ENCODE data around the gene TMEM254.
"Not testable (repeated sequence)": the region's sequence is repeated elsewhere in the genome, so short reads cannot be mapped to it uniquely, and the experiment has no call there.

The TMEM254 gene

GRCh38 chr10:80133687-80134086 lies 55.2 kb downstream of the TMEM254 start:
- not testable (repeated sequence) for DNase-seq (ENCODE audit: low read depth)

- no peak for DNase-seq (ENCODE audit: low read depth)
Observed at GRCh38 chr10:80136134-80136571, 57.7 kb downstream of the TMEM254 start.

GRCh38 chr10:80137031-80137862 lies 58.8 kb downstream of the TMEM254 start:
- no peak for DNase-seq (ENCODE audit: low read depth)

- no peak for DNase-seq (ENCODE audit: low read depth)
Observed at GRCh38 chr10:80137920-80138319, 59.5 kb downstream of the TMEM254 start.

- no peak for DNase-seq (ENCODE audit: low read depth)
Observed at GRCh38 chr10:80139265-80139664, 60.8 kb downstream of the TMEM254 start.

GRCh38 chr10:80140251-80140650 lies 61.8 kb downstream of the TMEM254 start:
- DNase-seq (ENCODE audit: low read depth): no peak

- no peak for DNase-seq (ENCODE audit: low read depth)
Observed at GRCh38 chr10:80141696-80142460, 63.4 kb downstream of the TMEM254 start.

Data from non-pigmented ciliary epithelial cell (primary cell).